GM12892 (cell line): ENCODE measurements around the gene MED22.

ENCODE experiments used
- POLR2A ChIP-seq: IDR thresholded peaks from 2 replicates; pipeline ENCODE4 v1.6.1; 2011; ENCODE audit warnings: low read depth, low read length, control low read depth
- POLR2AphosphoS5 ChIP-seq: IDR thresholded peaks from 2 replicates; pipeline ENCODE4 v1.6.1; 2011; ENCODE audit warnings: low read depth, low read length, control low read depth

GRCh38 chr9:133356391-133357091 lies 8.6 kb upstream of the MED22 start, which contains the start of the genes SURF1 and SURF2:
- 0 out of 2 replicates have a peak, but pooled peaks have one; percentile 25 for TF ChIP-seq POLR2AphosphoS5
- TF ChIP-seq POLR2A: peak; percentile 73
